HG03280 (cell line): Measurements from ENCODE around the gene ZC3HAV1L.
A peak's percentile ranks its signal among the peaks of the same experiment; 100 is the strongest.
"Not testable (repeated sequence)": the region's sequence is repeated elsewhere in the genome, so short reads cannot be mapped to it uniquely, and the experiment has no call there.

Experiments
- ATAC-seq: cut with Tn5 transposase; IDR thresholded peaks from one replicate; pipeline ENCODE4 v1.9.1; 2021; ENCODE audit warnings: mild to moderate bottlenecking, moderate library complexity; ENCODE audit not compliant: unreplicated experiment

ZC3HAV1L gene

DNA sequence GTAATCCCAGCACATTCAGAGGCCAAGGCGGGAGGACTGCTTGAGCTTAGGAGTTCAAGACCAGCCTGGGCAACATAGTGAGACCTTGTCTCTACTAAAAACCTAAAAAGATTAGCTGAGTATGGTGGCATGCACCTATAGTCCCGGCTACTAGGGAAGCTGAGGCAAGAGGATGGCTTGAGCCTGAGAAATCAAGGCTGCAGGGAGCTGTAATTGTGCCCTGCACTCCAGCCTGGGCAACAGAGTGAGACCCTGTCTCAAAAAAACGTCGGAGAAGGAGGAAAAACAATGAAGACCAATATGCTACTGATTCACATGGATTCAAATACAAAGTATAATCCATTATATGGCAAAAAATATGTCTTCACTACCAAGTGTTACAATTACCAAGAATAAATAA lies 13.6 kb downstream of the ZC3HAV1L start:
- no peak for ATAC-seq

DNA sequence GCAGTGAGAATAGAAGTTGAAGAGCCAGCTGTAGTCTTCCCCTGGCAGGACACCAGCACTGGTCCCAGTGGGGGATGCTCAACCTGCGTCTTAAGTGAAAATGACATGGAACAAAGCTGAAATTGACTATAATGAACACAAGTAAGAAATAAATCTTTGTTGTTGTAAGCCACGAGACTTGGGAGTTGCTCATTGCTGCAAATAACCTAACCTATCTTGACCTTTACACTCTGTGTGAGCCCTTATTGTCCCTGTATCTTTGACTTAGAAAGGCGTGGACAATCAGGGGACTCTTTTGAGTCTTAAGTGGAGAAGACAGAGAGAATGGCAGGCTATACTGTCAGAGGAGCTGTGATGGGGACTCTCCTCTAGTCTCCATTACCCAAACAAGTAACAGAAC lies 16.9 kb downstream of the ZC3HAV1L start:
- ATAC-seq, result no peak

DNA sequence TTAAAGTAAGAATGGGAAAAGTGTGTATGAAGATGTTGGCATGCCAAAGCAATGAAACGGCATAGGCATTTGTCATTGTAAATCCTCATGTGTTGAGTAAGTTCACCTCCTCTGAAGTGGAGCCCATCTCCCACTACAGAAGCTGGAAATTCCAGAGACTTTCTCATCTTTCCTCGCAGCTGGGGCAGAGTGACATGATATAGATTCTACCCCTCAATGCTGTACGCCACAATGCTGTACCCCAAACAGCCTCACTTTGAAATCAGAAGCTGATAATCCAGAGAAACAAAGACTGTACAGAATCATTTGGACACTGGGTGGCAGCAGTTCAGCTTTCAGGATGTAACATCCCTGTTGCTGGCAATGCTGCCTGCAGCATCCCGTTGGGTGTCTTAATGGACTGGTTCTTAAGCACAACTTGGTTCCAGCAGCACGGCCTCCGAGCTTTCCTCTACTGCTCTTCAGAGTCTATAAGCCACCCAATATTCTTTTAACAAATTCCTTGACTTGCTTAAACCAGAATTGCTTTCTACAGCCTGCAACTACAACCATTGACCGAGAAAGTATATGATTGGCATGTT lies 18.8 kb downstream of the ZC3HAV1L start:
- ATAC-seq, result peak; percentile 99

DNA sequence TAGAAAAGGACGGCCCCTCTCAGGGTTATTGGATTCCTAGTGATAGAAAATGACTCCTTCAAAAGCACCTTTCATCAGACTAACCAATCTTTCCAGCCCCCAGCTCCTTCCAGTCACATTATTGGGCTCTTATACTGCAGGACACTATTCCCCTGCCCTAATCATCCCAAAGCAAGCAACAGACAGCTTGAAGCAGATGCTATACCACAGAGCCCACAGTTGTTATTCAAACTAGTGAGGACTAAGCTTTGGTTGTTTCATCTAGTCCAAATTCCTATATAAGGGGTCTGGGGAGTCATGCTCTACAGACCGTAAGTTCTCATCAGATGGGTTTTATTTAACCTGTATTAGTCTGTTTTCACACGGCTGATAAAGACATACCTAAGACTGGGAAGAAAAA lies 24.5 kb downstream of the ZC3HAV1L start:
- no peak for ATAC-seq

DNA sequence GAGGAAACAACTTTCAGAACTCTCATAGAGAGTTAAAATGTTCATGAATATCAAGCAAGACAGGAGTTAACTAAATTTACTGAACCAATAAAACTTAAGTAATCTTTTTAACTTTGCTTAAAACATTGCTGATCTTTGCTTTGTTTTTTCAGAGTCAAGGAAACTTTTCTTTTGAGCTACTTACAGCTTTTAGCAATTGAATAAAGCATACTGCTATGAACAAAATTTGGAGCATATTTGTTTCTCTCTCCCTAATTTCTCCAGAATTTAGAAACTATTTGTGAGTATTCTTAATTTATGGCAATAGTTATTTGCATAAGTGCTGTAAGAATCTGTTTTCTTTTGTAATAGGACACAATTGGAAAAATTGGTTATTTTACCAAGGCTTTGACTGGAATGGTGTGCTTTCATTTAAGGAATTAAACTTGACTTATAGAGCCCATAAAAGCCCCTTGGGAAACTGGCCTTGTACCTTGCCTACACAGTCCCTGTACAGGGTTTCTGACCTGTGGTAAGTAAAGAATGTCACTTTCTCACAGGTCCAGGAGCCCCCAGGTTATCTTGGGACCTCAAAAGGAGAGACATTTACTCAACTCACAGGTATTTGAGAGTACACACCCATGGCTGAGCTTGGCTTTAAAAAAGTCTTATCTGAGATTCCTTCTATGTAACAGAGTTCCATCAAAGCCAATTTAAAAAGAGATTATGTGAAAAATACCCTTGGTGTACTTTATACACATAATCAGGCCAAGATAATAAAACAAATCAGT lies 31.3 kb downstream of the ZC3HAV1L start:
- ATAC-seq, result no peak

DNA sequence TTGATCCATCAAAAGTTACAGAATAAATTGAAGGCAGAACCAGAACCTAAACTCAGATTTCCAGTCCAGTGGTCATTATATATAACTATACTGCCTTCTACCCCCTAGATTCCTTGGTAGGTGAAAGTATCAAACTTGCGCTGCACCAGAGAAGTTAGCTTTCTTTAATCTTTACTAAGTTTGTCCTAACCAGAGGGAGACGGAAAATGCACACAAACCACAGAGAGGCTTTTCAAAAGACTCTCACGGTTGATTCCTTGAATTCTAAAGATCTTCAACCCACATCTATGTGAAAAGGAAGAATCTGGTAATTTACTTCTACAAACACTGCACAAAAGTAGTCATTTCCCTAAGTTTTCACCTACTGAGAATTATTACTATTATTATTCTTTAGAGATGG lies 36.4 kb downstream of the ZC3HAV1L start:
- ATAC-seq, result no peak

DNA sequence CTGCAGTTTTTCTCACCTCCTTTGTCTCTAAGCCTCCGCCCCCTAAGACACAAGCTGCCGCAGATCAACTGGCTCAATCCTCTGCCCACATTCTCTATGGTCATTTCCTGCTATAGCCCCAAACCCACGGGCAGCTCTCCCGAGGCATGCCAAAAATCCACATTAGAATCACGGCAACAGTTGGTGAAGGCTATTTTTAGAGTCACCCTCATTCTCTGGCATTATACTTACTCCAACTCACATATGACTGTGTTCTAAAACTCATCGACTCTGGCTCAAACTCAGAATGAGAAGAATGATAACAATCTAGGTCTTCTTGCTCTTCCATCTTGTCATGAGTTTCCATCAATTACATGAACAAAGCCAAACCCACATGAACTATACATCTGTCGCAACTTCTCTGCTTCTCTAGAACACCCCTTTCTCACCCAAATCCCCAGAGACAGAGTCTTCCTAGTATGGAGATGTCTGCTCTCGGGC lies 43.8 kb downstream of the ZC3HAV1L start:
- no peak for ATAC-seq

DNA sequence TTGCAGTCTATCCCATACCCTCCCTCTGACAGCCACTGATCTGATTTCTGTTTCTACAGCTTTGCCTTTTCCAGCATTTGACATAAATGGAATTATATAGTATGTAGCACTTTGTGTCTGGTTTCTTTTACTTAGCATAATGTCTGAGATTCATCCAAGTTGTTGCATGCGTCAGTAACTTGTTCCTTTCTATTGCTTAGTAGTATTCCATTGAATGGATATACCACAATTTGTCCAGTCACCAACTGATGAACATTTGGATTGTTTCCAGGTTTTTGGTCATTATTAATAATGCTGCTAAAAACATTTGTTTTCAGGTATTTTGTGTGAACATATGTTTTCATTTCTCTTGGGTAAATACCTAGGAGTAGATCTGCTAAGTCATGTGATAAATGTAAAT lies 48.2 kb downstream of the ZC3HAV1L start:
- ATAC-seq, result no peak

DNA sequence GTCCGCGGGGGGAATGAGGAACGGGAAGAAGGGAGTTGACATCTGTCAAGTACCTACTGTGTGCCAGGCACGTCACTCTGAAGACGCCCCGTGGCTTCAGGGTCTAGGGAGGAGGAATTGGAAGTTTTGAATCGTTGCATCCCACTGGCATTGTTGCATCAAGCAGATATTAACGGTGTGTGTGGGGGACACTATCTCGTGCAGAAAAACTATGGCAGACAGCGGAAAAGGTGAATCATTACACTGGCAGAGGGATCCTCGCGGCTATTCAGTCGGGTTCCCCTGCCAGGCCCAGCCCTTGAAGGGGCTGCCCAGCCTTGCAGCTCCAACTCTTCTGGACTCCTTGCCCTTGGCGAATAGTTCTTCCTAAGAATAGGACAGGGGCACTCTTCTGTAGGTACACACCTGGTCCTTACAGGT lies 53.6 kb downstream of the ZC3HAV1L start:
- no peak for ATAC-seq

DNA sequence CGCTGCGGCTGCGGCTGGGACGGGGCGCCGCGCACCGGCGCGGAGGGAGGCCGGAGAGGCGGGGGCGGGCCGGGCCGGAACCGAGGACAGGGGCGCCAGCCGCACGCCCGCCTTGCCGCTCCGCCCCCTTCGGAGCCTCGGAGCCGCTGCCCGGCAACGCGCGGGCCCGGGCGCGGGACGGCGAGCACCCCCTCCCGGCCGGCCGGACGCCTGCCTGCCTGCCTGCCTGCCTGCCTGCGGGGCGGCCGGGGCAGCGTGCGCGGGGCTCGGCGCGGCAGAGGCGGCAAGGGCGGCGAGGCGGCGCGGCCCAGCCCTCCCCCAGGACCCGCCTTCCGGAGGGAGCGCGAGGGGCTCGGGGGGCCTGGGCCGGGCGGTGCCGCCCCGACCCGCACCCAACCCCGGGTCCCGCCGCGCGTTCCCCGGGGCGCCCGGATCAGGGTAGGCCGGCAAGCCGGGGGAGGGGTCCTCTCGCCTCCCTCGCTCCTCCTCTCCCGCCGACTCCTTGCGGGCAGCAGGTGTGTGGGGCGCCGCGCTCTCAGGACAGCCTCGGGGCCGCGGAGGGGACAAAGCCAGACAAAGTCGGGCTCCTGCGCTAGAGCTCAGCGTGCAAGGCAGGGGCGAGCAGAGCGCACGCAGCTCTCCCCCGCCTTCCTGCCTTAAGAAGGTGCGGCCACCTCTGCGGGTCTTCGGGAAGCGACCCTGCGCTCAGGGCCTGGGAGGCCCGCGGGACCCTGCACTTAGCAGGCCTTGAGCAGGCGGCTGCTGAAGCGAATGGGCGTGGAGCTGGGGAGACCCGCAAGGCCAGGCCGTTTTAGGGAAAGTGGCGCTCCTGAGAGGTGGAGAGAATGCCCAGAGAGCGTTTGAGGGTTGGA lies 54.3 kb downstream of the ZC3HAV1L start, which contains the start of gene KIAA1549:
Gene KIAA1549, minus strand, starts transcription at position 58 of the 872 bp plus-strand sequence. CDS start 120 bp downstream, outside the sequence.
- peak; percentile 83 for ATAC-seq

DNA sequence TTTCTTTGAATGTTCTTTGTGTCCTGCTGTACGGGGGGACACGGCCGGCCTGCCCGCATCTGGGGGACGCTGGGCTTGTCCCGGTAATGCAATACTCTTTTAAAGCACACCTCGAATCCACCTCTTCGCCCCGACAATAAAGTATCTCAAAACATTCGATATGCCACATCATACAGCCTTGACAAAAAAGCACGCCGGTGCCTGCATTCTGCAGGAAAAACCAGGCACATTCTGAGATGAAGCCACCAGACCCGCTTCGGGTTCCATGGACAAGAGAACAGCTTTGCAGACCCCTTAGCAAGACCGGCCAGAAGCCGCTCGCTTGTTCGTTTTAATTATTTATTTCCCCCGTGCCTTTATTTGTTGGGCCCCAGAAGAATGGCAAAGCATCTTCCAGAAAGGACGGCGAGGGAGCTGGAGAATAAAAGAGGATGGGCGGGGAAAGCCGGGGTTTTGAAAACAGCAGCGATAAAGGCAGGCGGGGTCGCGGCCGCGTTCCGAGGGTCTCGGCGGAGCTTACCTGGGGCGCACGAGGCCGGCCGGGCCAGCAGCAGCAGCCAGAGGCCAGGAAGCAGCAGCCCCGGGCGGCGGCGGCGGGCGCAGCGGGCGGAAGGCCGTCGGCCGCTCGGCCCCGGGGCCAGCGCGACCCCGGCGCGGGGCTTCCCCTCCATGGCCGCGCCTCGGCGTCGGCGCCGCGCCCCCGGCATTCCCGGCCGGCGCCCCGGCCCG lies 55.1 kb downstream of the ZC3HAV1L start:
- peak; percentile 35 for ATAC-seq

DNA sequence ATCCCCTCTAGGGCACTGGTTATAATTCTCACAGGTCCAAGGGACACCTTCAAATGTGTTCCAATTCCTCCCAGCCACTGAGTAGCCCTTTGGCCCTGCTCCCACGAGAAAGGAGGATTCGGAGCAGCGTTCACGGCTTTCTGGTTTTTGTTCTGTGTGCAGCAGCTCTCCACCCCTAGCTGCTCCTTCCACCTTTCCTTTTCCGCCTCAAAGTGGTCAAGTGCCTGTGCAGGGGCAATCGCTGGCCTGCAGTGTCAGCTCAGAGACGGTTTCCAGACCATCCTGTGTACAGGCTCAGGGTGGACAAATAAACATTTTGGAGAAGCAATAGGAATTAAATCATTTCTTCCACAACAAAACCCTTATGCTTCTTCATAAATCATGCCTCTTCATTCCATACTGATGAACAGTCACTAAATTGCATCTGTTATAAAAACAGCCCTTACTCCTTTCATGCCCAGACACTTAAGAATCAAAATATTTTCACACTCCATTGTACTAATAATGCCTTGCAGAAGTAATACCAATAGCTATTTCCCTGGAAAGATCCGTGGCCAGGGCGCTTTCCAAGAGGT lies 55.8 kb downstream of the ZC3HAV1L start:
- ATAC-seq, result no peak

DNA sequence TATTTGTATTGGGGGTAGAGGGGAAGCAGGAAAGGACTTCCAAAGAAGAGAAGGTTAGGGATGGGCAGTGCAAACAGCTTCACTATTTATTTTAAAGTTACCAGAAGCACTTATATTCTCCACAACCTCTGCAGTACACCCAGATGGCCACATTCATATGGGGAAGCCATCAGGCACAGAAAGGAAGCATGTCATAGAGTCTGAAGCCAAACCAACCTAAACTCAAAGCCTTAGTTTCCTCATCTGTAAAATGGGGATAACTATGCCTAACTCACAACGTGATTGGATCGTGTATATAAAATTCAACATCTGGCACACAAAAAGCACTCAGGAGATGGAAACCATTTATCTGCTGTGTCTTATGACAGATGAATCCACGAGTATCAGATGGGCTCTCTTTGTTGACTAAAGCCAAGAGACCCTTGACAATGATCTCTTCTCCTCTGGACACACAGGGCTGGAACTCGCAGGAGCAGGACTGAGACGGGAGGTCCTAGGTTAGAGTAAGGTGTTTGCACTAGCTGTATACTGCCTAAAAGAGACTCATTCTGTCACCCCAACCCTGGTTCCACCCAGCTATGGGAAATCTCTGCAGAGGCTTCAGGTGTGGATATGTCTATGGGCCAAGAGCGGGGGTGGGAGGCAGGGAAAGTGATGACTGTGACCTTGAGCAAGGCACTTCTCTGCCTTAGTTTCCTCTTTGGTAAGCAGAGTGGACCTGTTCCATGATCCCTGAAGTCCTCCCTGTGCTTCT lies 56.4 kb downstream of the ZC3HAV1L start:
- peak; percentile 39 for ATAC-seq

DNA sequence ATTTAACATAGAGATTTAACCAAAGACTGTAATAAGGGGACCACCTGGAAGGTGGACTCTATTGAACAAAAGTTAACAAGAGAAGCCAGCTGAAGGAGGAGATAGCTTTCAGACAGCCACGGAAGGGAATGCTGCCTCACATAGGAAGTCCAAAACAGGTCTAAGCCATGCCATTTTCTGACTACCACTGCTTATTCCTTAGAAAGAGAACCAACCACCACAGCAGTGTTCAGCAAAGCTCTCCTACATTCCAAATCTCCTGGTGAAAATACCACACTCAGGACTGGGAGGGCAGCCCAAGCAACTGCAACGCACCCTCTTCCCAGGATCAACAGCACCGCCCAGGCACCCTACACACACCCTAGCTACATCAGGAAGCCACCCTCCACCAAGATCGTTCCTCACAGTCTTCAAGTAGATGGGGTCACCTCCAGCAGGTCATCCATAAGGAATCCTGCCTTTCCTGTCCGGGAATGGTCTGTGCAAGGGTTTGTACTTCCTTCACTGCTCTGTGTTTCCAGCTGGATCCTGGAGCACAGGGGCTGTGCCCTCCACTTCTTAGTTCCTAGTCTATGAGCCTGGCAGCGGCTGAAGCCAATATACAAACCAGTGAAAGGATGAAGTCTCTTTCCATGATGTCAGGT lies 57.2 kb downstream of the ZC3HAV1L start:
- no peak for ATAC-seq

DNA sequence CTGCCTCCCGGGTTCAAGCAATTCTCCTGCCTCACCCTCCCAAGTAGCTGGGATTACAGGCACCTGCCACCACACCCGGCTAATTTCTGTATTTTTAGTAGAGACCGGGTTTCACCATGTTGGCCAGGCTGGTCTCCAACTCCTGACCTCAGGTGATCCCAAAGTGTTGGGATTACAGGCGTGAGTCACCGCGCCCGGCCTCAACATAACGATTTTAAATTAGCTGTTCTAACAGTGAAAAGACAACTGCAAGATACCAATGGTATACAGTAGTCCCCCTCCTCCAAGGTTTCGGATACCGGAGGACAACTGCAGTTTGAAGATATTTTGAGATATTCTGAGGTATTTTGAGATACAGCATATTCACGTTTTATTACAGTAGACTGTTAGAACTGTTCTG lies 59.7 kb downstream of the ZC3HAV1L start:
- not testable (repeated sequence) for ATAC-seq
